ENCODE results near the gene CD58.

- TF ChIP-seq CTCF (IDR thresholded peaks at IDR 0.05; ENCODE audit: low read depth, low read length) (no peak), POLR2A (IDR thresholded peaks at IDR 0.05; ENCODE audit: extremely low read depth, insufficient read length) (no peak)
These were observed 88.3 kb downstream of the CD58 start for GRCh38 chr1:116482490-116482889.
